HUES48 (cell line): ENCODE data around the gene OR5AU1.

Source experiments
- H3K27ac ChIP-seq: one replicate; pipeline ENCODE4 v1.7.0; 2013; ENCODE audit warnings: low read depth, low read length, inconsistent platforms
- H3K27me3 ChIP-seq: 2 replicates; pipeline ENCODE4 v1.6.1; 2013; ENCODE audit warnings: mild to moderate bottlenecking, low read length; ENCODE audit not compliant: control insufficient read depth, insufficient read depth
- H3K36me3 ChIP-seq: 2 replicates; pipeline ENCODE4 v1.6.1; 2013; ENCODE audit warnings: low read length; ENCODE audit not compliant: control insufficient read depth, insufficient read depth
- H3K4me1 ChIP-seq: 2 replicates; pipeline ENCODE4 v1.6.1; 2013; ENCODE audit warnings: mild to moderate bottlenecking, low read length; ENCODE audit not compliant: control insufficient read depth, insufficient read depth
- H3K4me3 ChIP-seq: 2 replicates; pipeline ENCODE4 v1.5.1; 2013; ENCODE audit warnings: mild to moderate bottlenecking, low read depth, low read length
- H3K9ac ChIP-seq: 2 replicates; pipeline ENCODE4 v1.6.1; 2013; ENCODE audit warnings: mild to moderate bottlenecking, low read depth, low read length, moderate library complexity
- H3K9me3 ChIP-seq: 2 replicates; pipeline ENCODE4 v1.6.1; 2013; ENCODE audit warnings: low read length; ENCODE audit not compliant: control insufficient read depth, insufficient read depth

OR5AU1 gene

GRCh38 chr14:21155963-21156362 lies at the start of gene OR5AU1:
TSS of gene OR5AU1 (minus strand) at chr14:21156063. CDS start at chr14:21155872, 191 bp downstream.
- Histone ChIP-seq H3K4me3 (no peak within 1 kb of the TSS), H3K36me3 (no peaks in the 10 kb centered on the region), H3K27me3 (no peaks in the 10 kb centered on the region; the same call in 1 of the 2 replicates), H3K4me1 (no peaks in the 10 kb centered on the region), H3K27ac (no peak within 1 kb of the TSS), H3K9me3 (no peaks in the 10 kb centered on the region), H3K9ac (no peak within 1 kb of the TSS)

- no peaks in the 10 kb centered on the region for H3K9me3 ChIP-seq
- H3K27ac ChIP-seq = no peak overlapping the region
- H3K9ac ChIP-seq = no peak overlapping the region
- H3K27me3 ChIP-seq = no peaks in the 10 kb centered on the region
- H3K4me1 ChIP-seq = peaks cover 31% of the 10 kb centered on the region
- H3K4me3 ChIP-seq = no peak overlapping the region
- H3K36me3 ChIP-seq = peaks cover 49% of the 10 kb centered on the region
Measured at GRCh38 chr14:21205026-21205677, 49.3 kb upstream of the OR5AU1 start.

GRCh38 chr14:21204167-21205025 lies 48.5 kb upstream of the OR5AU1 start:
- peaks cover 24% of the 10 kb centered on the region for H3K4me1 ChIP-seq
- H3K9me3 ChIP-seq = no peaks in the 10 kb centered on the region
- no peak overlapping the region for H3K9ac ChIP-seq
- H3K36me3 ChIP-seq = peaks cover 42% of the 10 kb centered on the region
- peak overlapping the region; percentile 49 for H3K27ac ChIP-seq
- H3K27me3 ChIP-seq = no peaks in the 10 kb centered on the region
- no peak overlapping the region for H3K4me3 ChIP-seq

GRCh38 chr14:21203470-21204166 lies 47.8 kb upstream of the OR5AU1 start:
- Histone ChIP-seq H3K4me3 (no peak overlapping the region), H3K9ac (no peak overlapping the region), H3K36me3 (peaks cover 34% of the 10 kb centered on the region)

GRCh38 chr14:21202463-21203358 lies 46.8 kb upstream of the OR5AU1 start:
- H3K9ac ChIP-seq = no peak overlapping the region
- peaks cover 14% of the 10 kb centered on the region for H3K4me1 ChIP-seq
- H3K4me3 ChIP-seq = no peak overlapping the region
- no peaks in the 10 kb centered on the region for H3K9me3 ChIP-seq
- peak overlapping the region; percentile 49 for H3K27ac ChIP-seq
- no peaks in the 10 kb centered on the region for H3K27me3 ChIP-seq
- H3K36me3 ChIP-seq = peaks cover 25% of the 10 kb centered on the region

More at GRCh38 chr14:21203470-21204166, 47.8 kb upstream of the OR5AU1 start:
- H3K4me1 ChIP-seq = peaks cover 19% of the 10 kb centered on the region
- peak overlapping the region; percentile 49 for H3K27ac ChIP-seq
- no peaks in the 10 kb centered on the region for H3K27me3 ChIP-seq
- no peaks in the 10 kb centered on the region for H3K9me3 ChIP-seq

- Histone ChIP-seq H3K36me3 (peaks cover 17% of the 10 kb centered on the region), H3K4me3 (no peak overlapping the region), H3K4me1 (peaks cover 7% of the 10 kb centered on the region), H3K27me3 (no peaks in the 10 kb centered on the region), H3K27ac (no peak overlapping the region), H3K9me3 (no peaks in the 10 kb centered on the region), H3K9ac (no peak overlapping the region)
Measured at GRCh38 chr14:21201732-21202462, 46.0 kb upstream of the OR5AU1 start.

- H3K4me3 ChIP-seq = no peak overlapping the region
- H3K27ac ChIP-seq = no peak overlapping the region
- H3K27me3 ChIP-seq = no peaks in the 10 kb centered on the region
- H3K36me3 ChIP-seq = peaks cover 7% of the 10 kb centered on the region
- no peaks in the 10 kb centered on the region; the same call in 1 of the 2 replicates for H3K4me1 ChIP-seq
- no peaks in the 10 kb centered on the region for H3K9me3 ChIP-seq
- H3K9ac ChIP-seq = no peak overlapping the region
Measured at GRCh38 chr14:21200752-21201461, 45.0 kb upstream of the OR5AU1 start.

- Histone ChIP-seq H3K4me1 (no peaks in the 10 kb centered on the region; the same call in 1 of the 2 replicates), H3K9me3 (no peaks in the 10 kb centered on the region), H3K27ac (no peak overlapping the region), H3K27me3 (no peaks in the 10 kb centered on the region), H3K36me3 (no peaks in the 10 kb centered on the region), H3K4me3 (no peak overlapping the region), H3K9ac (no peak overlapping the region)
Measured at GRCh38 chr14:21199611-21200560, 44.0 kb upstream of the OR5AU1 start.
